Placental pericyte (primary cell): ENCODE results near the gene SEPTIN3. TPM values are rescaled to one million over a fixed set of nuclear protein-coding genes. Genes with fewer than 3 reads are reported as not detected.

ENCODE experiments used
- total RNA-seq: library from RNA; depleted of rRNA; stranded (reverse); fragments of >200 nt; gene quantifications from 2 replicates; pipeline ENCODE4 v1.2.3, GENCODE V29; 2012

SEPTIN3 gene, protein sequence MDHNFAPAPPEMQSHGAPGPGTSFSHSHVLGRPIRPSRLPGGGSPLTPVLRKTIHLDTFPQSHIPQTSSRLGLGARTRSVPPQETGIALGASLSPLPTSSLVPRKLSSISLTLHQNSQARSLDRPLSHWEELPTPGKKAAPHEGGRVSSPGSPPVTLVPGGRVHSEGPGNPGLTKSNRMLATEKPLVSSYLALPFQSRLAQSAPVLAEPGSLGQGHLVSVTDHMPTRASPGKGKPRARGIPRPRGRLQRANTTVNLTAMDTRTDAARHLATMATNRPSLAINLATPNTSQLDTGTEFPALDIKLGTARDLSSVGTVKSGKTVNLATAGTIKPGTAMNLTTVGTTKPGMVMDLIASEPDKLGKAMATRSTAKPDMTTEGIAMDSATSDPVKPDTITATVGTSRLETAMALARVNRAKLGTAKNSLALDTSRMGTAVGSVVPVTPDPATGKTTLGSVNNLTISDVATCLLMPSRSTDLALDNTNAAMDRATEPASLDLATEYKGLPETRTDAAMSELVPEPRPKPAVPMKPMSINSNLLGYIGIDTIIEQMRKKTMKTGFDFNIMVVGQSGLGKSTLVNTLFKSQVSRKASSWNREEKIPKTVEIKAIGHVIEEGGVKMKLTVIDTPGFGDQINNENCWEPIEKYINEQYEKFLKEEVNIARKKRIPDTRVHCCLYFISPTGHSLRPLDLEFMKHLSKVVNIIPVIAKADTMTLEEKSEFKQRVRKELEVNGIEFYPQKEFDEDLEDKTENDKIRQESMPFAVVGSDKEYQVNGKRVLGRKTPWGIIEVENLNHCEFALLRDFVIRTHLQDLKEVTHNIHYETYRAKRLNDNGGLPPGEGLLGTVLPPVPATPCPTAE
- 0.14 TPM in 1 of 2 replicates, not detected in the other for total RNA-seq

DNA sequence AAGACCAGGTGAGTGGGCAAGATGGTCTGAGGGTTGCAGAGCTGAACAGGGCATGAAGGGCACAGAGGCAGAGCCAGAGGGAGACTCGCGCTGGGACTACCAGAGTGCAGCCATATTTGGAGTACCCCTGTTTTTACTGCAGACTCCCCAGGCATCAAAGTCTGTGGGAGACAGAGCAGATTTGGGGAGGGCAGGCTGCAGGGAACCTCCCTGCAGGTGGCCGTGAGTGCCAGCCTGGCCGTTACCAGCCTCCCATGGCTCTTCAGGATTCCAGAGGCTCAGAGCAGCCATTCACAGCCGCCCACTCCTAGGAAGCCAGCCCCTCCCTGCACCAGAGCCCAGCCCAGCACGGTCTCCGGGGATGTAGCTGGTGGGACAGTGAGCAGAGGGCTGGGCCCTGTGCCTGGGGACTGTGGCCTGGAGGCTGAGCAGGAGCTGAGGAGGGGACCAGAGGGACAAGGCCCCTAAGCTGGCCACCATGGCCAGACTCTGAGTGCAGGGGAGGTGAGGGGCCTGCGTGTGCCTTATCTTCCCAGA is at the start of gene SEPTIN3:
SEPTIN3 (plus strand) TSS at position 334 of the 537 bp plus-strand sequence. CDS start 2,050 bp downstream, outside the sequence.

DNA sequence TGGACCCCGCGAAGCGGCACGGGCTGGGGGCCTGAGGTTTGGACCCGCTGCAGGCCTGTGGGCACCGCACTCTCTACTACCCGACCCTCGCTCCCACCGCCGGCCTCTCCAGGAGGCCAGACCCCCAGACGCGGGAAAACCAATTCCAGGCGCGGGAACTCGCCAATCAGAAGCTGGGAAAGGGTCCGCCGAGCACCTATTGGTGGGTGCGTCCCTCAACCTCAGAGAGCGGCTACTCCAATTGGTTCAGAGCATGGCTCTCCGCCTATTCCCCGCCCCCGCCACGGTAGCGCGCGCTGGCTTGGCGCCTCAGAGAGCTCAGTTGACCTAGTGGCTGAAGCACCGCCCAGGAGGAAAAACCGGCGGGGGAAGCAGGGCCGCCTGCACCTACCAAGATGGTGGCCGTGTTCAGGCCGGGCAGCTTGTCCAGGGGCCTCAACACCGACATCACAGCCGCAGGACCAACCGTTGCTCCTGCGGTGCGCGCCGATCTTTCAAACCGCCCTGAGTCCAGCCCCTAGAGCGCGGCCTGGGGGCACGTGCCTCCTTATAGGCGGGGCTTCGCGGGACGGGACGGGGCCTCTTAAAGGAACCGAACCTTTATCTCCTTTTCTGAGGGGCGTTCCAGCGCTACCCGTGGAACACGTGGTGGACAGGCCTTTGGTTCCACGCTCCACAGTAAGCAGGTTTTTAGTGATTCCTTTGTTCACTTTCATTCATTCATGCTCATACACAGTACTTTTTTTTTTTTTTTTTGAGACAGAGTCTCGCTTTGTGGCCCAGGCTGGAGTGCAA is 22.4 kb upstream of the SEPTIN3 start, which contains the start of gene CENPM:
CENPM (minus strand) TSS at position 524 of the 795 bp plus-strand sequence; CDS start at position 448, 76 bp downstream.

DNA sequence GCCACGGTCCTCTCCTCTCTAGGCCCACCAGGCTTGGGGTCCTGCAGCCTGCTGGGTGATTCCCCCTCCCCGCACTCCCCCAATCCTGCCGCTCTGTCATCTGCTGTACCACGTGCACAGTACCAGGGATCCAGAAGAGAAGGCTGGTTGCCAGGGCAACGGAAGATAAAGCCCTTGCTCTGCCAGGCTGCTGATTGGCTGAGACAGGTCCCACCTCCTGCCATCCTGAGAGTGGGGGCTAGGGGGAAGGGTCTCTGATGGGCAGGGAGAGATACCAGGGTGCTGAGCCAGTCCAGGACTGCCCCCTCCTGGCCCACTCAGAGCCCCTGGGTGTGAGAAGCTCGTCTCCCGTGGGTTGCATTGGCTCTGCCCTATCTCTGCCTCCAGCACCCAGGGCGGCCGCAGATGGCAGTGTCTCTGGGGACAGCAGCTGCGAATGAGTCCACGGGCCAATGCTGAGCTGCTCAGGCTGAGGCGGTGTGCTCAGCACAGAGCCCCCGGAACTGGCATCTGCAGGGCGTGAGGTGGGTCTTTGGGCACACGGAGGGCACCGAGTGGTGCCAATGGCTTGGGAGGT is 17.3 kb upstream of the SEPTIN3 start, which contains the start of gene SMIM45:
SMIM45 (plus strand) TSS at position 253 of the 577 bp plus-strand sequence.

DNA sequence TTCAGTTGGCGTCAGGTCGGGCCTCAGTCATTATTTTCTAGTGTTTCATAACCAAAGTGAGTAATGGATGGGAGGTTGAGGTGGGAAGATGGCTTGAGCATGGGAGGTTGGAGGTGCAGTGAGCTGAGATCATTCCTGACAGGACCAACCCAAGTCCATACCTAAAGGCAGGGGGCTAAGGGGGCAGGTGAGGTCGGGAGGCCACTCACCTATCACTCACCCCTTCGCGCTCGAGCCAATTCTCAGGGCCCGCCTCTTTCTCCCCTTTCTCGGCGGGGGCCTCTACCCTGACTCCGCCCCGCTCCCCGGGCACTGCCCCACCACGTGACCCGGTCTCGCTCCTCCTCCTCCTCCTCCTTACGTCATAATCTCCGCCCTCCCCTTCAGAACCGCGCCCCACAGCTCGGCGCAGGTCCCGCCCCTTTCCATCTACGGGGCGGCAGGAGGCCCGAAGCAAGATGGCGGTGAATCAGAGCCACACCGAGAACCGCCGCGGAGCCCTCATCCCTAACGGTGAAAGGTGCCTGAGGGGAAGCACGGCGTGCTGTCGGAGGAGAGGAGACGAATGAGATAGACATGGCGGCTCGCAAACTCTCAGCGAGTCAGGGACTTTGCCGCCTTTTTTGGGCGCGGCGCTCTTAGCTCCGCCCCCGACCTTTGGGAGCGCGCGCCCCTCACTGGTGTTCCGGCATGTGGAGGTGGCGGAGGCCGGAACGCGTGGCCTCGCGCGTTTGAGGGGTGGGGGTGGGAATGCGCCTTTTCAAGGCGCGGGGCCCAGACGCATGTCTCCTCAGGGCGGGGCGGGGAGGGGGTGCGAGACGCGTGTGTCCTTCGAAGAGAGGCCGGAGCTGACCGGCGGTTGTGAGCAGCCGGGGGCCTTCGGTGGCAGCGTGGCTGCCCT is 29.4 kb downstream of the SEPTIN3 start, which contains the start of gene WBP2NL:
WBP2NL (plus strand) TSS at position 428 of the 901 bp plus-strand sequence; CDS start at position 459, 31 bp downstream.

Other genes with a start within 250 kb of the SEPTIN3 start
- 12.7 and 16.3 TPM in 2 replicates for gene CCDC134, start 168.8 kb upstream of the SEPTIN3 start, total RNA-seq
- gene SREBF2, start 136.3 kb upstream of the SEPTIN3 start, total RNA-seq: 74.7 and 182 TPM in 2 replicates
- gene SHISA8, start 54.4 kb upstream of the SEPTIN3 start, total RNA-seq: not detected in 2 replicates
- gene TNFRSF13C, start 42.6 kb upstream of the SEPTIN3 start, total RNA-seq: 0.14 and 0.66 TPM in 2 replicates
- 2.4 and 21.0 TPM in 2 replicates for gene CENPM, start 22.3 kb upstream of the SEPTIN3 start, total RNA-seq
- gene WBP2NL, start 29.3 kb downstream of the SEPTIN3 start, total RNA-seq: 0.14 and 0.22 TPM in 2 replicates
- 35.2 and 45.8 TPM in 2 replicates for gene NAGA, start 101.4 kb downstream of the SEPTIN3 start, total RNA-seq
- 14.0 and 17.0 TPM in 2 replicates for gene PHETA2, start 104.8 kb downstream of the SEPTIN3 start, total RNA-seq
- gene SMDT1, start 110.3 kb downstream of the SEPTIN3 start, total RNA-seq: 1.6 and 4.8 TPM in 2 replicates
- 34.1 and 45.3 TPM in 2 replicates for gene NDUFA6, start 121.3 kb downstream of the SEPTIN3 start, total RNA-seq
- gene CYP2D6, start 161.4 kb downstream of the SEPTIN3 start, total RNA-seq: 0.14 and 0.44 TPM in 2 replicates